Caki2 (cell line): ENCODE measurements around the gene INPP5A. TPM values are rescaled to one million over a fixed set of nuclear protein-coding genes. Genes with fewer than 3 reads are reported as not detected.
"Not testable (repeated sequence)": the region's sequence is repeated elsewhere in the genome, so short reads cannot be mapped to it uniquely, and the experiment has no call there.

ENCODE experiments used
- DNase-seq: peaks from one replicate; pipeline ENCODE4 v3.0.0-alpha.2; 2015; ENCODE audit warnings: low read depth
- in situ Hi-C: cut with HindIII; loops from 2 replicates; pipeline ENCODE4 v1.10.0; 2016; ENCODE audit warnings: low sequenced_read_pairs, low pct_unique_long_range_greater_than_20kb, mixed read lengths
- total RNA-seq: library from RNA; depleted of rRNA; stranded (reverse); fragments of >200 nt; shearing (Covaris generic); gene quantifications from 2 replicates; pipeline ENCODE4 v1.2.3, GENCODE V29; 2014; ENCODE audit warnings: low replicate concordance

INPP5A gene
- total RNA-seq, 1 experiment from 2014 or later = 21.2 TPM

DNA sequence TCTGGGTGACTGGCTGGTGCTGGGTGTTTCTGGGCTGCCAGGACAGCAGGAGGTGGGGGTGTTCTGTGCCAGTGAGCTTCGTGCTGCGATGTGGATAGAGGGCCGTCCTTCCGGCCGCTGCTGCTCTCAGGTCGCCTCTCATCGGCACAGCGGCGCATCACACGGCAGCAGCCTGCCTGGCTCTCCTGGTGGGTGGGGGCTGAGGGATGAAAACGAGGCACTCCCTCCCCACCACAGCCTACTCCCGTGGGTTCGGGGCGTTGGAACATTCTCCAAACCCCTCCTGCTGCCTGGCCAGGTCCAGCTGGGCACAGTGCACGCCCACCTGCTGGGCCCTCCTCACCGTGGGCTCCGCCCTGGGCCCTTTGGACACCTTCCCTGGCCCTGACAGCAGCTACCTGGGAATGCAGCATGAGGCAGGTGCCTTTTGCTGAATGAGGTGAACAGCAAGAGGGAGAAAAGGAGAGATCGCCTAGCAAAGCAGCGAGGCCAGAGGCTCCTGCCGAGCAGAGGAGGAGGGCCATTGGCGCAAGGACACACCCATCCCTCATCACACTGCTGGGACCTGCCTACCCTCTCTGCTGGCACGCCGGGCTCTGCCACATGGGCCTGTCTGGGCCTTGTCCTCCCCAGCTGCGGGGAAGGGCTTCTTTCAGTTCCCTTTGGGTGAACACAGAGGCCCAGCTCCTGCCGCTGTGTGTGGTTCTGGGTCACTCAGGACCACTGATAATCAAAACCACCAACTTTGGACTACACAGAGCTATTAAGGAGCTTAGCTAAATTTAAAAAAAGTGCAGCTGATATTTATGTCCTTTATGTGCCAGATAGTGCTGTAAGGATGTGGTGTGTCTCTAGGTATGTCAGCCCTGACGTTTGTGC is 33.4 kb downstream of the INPP5A start:
- no peak for DNase-seq
- in situ Hi-C loops = no loop called here

GRCh38 chr10:132571650-132572544 is 34.3 kb downstream of the INPP5A start:
- DNase-seq = peak; percentile 75
- in situ Hi-C loops = no loop called here

GRCh38 chr10:132572545-132572937 is 35.0 kb downstream of the INPP5A start:
- in situ Hi-C loops = no loop called here
- no peak for DNase-seq

DNA sequence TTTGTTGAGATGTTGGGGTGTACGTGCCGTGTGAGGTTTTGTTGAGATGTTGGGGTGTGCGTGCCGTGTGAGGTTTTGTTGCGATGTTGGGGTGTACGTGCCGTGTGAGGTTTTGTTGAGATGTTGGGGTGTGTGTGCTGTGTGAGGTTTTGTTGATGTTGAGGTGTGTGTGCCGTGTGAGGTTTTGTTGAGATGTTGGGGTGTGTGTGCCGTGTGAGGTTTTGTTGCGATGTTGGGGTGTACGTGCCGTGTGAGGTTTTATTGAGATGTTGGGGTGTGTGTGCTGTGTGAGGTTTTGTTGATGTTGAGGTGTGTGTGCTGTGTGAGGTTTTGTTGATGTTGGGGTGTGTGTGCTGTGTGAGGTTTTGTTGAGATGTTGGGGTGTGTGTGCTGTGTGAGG is 35.4 kb downstream of the INPP5A start:
- in situ Hi-C loops, DNase-seq: not testable (repeated sequence)

DNA sequence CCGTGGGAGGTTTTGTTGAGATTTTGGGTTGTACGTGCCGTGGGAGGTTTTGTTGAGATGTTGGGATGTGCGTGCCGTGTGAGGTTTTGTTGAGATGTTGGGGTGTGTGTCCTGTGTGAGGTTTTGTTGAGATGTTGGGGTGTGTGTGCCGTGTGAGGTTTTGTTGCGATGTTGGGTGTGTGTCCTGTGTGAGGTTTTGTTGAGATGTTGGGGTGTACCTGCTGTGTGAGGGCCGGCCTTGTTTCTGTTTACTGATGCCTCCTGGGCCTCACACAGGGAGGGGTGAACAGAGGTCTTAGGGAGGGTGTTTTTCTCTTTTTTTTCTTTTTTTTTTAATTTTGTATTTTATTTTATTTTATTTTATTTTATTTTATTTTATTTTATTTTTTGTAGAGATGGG is 36.7 kb downstream of the INPP5A start:
- no peak for DNase-seq
- in situ Hi-C loops = no loop called here

DNA sequence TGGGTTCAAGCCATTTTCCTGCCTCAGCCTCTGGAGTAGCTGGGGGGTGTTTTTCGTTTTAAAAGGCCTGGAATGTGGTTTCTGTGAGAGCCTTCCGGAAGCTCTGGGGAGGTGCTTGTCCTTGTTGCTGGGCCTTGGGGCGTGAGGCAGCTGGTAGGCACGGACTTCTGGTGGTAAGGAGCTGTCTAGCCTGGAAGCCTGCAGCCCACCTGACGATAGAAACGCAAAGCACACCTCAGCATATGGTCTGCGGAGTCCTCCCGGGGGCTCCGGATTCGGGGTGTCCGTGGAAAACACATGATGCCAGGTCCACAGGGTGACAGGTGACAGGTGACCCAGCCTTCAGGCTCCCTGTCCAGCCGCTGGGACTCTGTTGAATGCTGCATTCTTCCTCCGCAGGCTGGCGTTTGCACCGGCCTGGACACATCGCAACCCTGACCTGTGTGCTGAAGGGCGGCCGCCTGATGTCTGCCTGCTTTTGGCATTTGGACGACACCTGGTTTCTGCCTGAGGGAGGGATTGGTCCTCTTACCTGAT is 37.3 kb downstream of the INPP5A start:
- DNase-seq = no peak

DNA sequence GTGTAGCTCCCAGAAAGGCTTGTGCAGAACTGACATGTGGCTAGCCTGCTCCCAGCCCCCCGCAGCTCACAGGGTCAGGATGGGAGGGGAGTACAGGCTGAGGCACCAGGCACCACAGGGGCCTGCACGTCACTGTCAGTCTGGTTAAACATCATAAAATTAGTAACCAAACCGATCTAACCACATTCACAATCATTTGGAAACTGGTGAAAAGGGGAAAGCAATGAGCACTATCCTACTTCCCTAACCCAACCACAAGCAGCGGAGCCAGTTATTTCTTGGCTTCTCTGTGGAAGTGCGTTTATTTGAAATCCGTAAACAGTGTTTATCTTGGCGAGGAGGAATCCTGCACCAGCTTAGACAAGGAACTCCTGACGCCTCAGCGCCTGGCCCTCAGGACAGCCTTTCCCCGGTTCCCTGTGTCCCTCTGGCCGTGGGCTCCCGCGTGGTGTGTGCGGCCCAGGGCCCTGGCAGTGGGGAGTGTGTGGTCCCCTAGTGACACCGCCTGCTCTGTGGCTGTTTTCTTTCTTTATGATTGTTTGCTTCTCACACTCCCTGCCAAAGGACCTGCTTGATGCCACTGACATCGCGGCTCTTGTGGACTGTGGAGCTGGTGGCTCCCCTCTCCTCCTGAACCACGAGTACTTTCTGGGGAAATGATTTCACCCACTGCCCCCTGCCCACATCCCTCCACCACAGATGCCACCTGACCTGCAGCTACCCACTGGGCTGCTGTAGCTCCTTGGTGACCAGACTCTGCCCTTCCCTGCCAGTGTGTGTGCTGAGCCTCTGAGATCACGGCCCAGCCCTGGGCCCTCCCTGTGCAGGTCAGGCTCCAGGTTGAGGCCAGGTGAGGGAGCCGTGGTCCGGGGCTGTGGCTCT is 38.0 kb downstream of the INPP5A start:
- in situ Hi-C loops = no loop called here
- DNase-seq = peak; percentile 84

More for the DNA sequence above, 37.3 kb downstream of the INPP5A start:
- in situ Hi-C loops = no loop called here

- in situ Hi-C loops = no loop called here
- no peak for DNase-seq
These were observed 39.2 kb downstream of the INPP5A start for GRCh38 chr10:132576671-132577349.

DNA sequence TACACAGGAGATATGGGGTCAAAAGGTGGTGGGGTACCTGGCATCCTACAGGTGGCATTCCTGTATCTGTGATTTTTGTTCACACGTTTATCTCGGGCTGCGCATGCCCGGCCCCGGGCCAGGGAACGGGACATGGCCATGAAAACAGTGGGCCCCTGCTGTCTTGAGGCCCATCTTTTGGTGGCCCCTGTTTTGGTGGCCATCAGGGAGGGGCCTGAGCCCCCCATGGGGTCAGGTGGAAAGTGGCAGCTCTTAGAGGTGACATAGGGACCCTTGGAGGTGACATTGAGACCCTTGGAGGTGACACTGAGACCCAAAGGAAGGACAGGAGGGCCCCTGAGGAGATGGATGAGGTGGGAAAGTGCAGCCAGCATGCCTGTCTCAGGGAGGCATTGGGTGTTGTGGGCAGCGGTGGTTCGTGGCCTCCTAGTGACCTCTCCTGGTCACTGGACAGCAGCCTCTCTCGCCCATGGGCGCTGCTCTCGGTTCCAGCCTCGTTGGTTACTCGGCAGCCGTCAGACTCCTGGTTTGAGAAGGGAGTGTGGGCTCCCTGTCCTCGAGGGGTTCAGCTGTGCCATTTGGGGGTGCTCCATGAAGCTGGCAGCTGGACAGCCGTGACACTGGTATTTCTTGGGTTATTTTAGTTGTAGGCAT is 39.9 kb downstream of the INPP5A start:
- in situ Hi-C loops = no loop called here
- DNase-seq = peak; percentile 23

- DNase-seq = no peak
These were observed 40.8 kb downstream of the INPP5A start for GRCh38 chr10:132578287-132578951.

DNA sequence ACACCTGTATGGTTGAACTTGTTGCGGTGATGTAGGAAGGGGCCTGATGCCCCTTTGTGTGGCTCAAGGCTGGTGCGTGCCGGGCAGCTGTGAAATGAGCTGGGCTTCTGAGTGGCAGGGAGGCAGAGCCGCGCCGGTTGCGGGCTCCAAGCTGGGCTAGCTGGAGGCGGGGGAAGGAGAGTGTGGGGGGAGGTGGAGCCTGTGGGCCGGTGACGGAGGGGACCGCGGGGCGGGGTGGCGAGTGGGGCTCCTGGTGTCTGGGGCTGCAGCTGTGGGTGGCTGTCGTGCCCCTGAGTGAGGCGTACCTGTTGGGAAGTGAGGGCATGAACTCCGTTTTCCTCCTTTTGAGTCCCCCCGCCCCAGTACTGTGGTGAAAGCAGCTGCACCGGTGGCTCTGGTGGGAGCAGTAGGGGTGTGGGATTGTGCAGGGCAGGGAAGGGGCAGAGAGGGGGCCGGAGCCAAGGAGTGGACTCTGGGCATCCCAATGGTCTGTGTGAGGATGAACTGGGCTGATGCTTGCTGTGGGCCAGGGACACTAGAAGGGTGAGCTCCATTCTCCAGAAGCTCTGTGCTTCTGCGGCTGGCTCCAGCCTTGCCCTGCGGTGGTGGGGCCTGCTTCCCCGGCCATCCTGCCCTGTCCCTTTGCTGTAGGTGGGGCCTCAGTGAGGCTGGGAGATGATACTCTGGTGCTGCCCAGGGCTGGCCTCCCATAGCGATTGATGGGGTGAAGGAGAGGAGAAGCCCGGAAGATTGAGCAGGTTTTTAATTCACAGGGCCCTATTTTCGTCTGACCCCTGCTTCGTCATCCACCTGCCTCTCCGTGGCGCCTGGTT is 41.7 kb downstream of the INPP5A start:
- DNase-seq = no peak
- in situ Hi-C loops = no loop called here

More at GRCh38 chr10:132578287-132578951, 40.8 kb downstream of the INPP5A start:
- in situ Hi-C loops = no loop called here

- in situ Hi-C loops = no loop called here
- DNase-seq = no peak
These were observed 42.6 kb downstream of the INPP5A start for GRCh38 chr10:132580143-132580542.

GRCh38 chr10:132580617-132581016 is 43.0 kb downstream of the INPP5A start:
- in situ Hi-C loops = no loop called here
- DNase-seq = no peak

- DNase-seq = no peak
- in situ Hi-C loops = no loop called here
These were observed 44.5 kb downstream of the INPP5A start for GRCh38 chr10:132582137-132582536.

GRCh38 chr10:132582771-132583170 is 45.2 kb downstream of the INPP5A start:
- in situ Hi-C loops = no loop called here
- no peak for DNase-seq

DNA sequence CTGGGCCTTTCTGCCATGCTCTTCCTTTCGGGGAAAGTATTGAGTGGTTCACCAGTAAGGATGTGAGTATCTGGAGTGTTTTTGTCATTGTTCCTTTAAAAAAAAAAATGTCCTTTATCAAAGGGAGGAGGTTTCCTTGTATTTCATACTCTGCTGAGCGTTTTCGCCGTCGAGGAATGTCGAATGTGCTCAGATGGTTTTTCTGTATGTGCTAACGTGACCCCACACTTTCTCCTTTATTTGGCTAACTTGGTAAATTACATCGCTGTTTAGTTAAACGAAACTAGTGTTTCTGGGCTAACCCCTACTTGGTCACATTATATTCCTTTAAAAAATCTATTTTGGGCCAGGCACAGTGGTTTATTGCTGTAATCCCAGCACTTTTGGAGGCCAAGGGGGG is 45.9 kb downstream of the INPP5A start:
- no peak for DNase-seq
- in situ Hi-C loops = no loop called here
